ENCODE results near the gene NT5C.
"Not testable (repeated sequence)": the region's sequence is repeated elsewhere in the genome, so short reads cannot be mapped to it uniquely, and the experiment has no call there.

Gene NT5C

DNA sequence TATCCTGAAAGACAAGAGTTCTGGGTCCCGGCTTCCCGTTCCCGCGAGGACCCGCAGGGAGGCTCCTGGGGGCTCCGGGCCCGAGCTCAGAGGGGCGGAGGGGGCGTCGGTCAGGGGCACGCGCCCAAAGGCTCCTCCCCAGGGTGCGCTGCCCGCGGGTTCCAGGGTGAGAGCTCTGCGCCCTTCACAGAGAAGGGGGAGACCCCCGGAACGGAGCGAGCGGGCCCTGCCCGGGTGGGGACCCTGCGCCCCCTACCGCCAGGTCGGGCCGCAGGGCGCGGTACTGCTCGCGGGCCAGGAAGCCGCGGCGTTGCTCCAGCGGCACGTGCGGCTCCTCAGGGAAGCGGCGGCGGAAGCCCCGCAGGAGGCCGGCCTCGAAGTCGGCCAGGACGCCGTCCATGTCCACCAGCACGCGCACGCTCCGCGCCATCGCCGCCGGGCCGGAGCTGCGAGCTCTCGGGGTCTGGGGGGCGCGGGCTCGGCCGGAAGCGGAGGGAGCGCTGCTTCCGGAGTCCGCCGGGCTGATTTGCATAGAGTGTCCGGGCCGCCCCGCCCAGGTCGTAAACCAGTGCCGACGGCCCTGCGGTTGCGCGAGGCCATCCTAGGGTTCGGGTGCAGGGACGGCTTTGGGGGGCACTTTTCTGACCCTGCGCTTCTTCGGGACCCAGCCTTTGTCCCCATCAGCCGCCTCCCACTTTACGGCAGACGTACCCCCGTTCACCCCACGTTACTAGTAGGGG lies at the start of gene NT5C:
TSS of gene NT5C (minus strand) at position 465 of the 740 bp plus-strand sequence. CDS start at position 430, 35 bp downstream.
- DNase-seq (ENCODE audit: low read depth): peak; percentile 54

DNA sequence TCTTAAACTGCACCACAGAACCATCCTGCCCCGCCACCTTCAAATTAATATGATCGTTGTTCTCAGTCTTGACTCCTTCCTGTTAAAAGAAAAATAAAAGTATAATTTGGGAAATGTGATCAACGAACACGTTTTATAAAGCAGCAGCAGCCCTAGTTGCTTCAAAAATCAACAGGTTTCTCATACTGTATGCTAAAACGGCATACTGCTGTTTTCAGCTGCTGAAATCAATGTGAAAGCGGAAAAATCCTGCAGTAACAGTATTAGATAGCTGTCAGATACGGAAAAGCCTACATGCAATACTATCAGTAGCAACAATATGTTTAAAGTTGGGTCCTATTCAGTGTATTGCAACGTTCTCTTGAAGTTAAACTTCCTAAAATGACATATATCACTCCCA lies 49.6 kb upstream of the NT5C start:
- DNase-seq (ENCODE audit: low read depth): no peak

DNA sequence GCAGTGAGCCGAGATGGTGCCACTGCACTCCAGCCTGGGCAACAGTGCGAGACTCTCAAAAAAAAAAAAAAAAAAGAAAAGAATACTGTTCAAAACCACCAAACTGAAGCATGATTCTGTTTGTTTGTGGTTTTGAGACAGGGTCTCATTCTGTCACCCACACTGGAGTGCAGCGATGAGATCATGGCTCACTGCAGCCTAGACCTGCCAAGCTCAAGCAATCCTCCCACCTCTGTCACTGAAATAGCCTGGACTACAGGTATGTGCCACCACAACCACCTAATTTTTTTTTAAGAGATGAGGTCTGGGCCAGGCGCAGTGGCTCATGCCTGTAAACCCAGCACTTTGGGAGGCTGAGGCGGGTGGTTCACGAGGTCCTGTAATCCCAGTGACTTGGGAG lies 46.9 kb upstream of the NT5C start:
- no peak for DNase-seq (ENCODE audit: low read depth)

DNA sequence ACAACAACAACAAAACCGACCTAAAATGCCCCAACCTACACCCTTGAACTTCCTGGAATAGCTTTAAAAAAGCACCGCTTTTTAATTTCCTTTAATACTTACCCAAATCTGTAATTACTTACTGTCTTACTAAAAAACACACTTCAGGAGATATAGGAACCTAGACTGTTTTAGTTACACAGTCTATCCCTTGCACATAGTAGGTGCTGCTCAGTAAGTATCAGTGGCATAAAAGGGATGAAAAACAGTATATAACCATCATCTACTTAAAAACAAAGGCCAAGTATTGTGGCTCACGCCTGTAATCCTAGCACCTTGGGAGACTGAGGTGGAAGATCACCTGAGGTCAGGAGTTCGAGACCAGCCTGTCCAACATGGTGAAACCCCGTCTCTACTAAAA lies 45.1 kb upstream of the NT5C start:
- no peak for DNase-seq (ENCODE audit: low read depth)

DNA sequence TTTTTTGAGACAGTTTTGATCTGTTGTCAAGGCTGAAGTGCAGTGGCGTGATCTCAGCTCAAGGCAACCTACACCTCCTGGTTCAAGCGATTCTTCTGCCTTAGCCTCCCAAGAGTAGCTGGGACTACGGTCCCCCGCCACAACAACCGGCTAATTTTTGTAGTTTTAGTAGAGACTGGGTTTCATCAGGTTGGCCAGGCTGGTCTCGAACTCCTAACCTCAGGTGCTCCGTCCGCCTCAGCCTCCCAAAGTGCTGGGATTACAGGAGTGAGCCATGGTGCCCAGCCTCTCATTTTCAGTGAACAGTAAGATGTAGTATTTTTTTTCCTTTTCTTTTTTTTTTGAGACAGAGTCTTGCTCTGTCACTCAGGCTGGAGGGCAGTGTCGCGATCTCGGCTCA lies 43.5 kb upstream of the NT5C start:
- DNase-seq (ENCODE audit: low read depth): no peak

- DNase-seq (ENCODE audit: low read depth): no peak
Measured at GRCh38 chr17:75173526-75173925, 42.0 kb upstream of the NT5C start.

GRCh38 chr17:75168998-75169397 lies 37.5 kb upstream of the NT5C start:
- no peak for DNase-seq (ENCODE audit: low read depth)

GRCh38 chr17:75164606-75165005 lies 33.1 kb upstream of the NT5C start:
- not testable (repeated sequence) for DNase-seq (ENCODE audit: low read depth)

DNA sequence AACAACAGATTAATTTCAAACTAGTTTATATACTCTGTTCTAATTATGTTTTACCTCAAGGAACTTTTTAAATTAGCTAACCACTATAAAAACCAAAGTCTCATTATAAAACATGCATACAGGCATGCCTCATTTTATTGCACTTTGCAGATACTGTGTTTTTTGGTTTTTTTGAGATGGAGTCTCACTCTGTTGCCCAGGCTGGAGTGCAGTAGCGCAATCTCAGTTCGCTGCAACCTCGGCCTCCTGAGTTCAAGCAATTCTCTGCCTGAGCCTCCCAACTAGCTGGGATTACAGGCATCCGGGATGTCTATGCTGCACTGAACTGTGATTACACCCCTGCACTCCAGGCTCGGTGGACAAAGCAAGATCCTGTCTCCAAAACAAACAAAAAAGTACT lies 31.5 kb upstream of the NT5C start:
- DNase-seq (ENCODE audit: low read depth): no peak

DNA sequence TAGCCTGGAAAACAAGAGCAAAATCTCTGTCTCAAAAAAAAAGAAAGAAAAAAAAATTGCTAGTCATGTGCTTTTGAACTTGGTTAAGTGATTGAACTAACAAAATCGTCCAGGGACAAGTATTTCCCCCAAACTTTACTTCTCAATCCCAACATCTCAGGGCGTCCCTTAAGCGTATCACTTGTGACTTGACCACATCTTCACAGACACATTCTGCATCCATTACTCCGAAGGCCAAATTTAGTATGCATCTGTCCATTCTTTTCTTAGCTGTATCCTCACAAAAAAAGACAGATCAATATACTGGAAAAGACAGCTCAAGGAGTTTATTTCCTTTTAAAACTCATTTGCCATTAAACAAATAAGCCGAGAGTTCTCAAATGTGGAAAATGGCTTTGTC lies 28.7 kb upstream of the NT5C start:
- no peak for DNase-seq (ENCODE audit: low read depth)

GRCh38 chr17:75159196-75160031 lies 27.9 kb upstream of the NT5C start:
- DNase-seq (ENCODE audit: low read depth): no peak

GRCh38 chr17:75158480-75158879 lies 26.9 kb upstream of the NT5C start:
- not testable (repeated sequence) for DNase-seq (ENCODE audit: low read depth)

- DNase-seq (ENCODE audit: low read depth): no peak
Measured at GRCh38 chr17:75155191-75155601, 23.7 kb upstream of the NT5C start.

- DNase-seq (ENCODE audit: low read depth): peak; percentile 93
Measured at GRCh38 chr17:75154195-75155106, 22.9 kb upstream of the NT5C start, which contains the start of gene JPT1. Gene JPT1, minus strand, starts transcription at chr17:75154512. Its CDS starts 115 bp downstream, at chr17:75154397.

- DNase-seq (ENCODE audit: low read depth): no peak
Measured at GRCh38 chr17:75153780-75154194, 22.2 kb upstream of the NT5C start.

DNA sequence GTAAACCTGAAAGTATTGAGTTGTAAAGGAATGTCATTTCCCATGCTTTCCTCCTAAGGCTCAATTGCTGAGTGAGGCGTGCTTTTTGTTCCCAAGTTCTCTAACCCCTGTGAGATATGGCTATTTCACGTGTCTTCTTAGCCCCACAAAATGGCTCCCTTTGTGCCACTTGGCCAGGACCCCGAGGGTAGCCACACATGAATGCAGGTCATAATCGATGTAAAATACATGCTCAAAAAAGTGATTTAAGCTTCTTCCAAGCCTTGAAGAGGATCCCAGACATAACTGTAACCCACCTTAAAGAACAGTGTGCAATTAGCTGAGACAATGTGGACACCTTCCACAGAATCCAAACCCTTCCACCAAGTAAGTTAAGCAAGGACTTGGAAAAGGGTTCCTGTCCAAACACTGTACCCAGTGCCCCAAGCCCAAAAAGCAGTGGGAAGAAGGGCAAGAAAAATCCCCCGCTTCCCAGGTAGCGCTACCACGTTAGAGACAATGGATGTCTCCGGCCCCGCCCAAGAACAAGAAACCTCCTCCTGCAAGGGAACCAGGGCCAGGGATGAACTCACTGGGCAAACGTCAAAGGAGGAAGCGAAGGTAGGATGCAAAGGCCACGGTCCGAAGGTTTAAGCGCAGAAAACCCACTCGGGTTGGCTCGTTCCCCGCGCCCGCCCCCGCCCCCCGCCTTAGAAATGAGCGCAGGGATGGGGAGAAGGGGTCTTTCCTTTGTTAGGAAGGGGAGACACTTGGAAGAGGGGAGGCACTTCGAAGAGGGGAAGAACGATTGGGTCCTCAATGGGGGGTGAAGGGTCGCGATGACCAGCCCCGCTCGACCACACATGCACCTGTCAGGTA lies 21.6 kb upstream of the NT5C start:
- DNase-seq (ENCODE audit: low read depth): no peak

DNA sequence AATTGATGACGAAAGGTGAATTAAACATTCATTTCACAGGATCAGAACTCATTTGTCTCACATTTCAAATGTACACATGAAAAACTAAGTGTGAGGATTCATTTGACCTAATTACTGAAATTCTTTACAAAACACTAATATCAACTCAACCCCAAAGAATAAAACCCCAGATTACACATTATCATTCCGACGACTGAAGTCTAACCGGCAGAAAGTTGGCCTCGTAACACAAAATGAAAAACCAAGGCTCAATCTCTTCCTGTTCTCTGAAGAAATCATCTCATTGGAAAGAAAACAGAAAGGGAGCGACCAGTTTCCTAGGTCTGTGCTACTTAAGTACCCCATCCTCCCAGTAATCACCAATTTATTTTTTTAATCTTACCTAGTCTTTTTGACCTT lies 21.0 kb upstream of the NT5C start:
- DNase-seq (ENCODE audit: low read depth): no peak

GRCh38 chr17:75151930-75152329 lies 20.4 kb upstream of the NT5C start:
- DNase-seq (ENCODE audit: low read depth): no peak

DNA sequence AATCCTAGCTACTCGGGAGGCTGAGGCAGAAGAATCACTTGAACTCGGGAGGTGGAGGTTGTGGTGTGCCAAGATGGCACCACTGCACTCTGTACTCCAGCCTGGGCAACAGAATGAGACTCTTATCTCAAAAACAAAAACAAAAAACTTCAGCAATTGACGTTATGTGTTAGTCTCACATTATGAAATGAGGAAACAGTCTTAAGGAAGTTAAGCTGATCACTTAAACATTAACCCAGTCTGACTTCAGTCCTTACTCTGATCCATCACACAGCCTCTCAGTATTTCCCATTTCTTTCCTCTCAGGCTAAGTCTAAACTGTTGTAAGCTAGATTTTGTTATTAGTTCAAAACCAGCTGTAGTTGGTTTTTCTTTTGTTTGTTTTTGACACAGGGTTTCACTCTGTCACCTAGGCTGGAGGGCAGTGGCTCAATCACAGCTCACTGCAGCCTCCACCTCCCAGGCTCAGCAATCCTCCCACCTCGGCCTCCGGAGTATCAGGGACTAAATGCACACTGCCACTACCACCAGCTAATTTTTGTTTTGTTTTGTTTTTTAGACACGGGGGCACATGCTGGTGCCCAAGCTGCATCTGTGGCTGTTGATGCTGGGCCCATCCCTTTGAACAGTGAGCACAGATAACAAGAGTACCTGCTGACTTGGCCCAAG lies 16.5 kb upstream of the NT5C start:
- no peak for DNase-seq (ENCODE audit: low read depth)

DNA sequence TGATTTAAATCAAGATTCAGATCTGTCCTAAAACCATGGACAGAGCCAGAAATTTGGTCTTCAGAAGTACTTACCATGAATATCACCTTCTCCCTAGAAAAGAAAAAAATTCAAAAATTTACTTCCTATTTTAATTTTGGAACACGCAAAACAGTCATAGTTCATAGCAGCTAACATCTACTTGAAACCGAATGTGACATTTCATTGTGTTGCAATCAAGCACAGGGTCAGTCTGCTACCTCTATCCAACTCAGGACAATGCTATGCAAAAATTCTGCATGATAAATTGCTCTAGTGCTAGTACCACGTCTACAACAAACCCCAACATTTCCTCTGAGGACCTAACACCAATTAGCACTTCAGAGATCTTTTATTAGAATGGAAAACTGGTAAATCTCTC lies 15.1 kb upstream of the NT5C start:
- no peak for DNase-seq (ENCODE audit: low read depth)

Measured in stimulated activated CD8-positive, alpha-beta memory T cell treated with anti-CD3 and anti-CD28 coated beads, Interleukin-12 subunit alpha, Interleukin-12 subunit beta, amount 100 ng/mL, for 4 hours (primary cell).